ENCODE measurements around the gene KCNT1.

KCNT1 gene

DNA sequence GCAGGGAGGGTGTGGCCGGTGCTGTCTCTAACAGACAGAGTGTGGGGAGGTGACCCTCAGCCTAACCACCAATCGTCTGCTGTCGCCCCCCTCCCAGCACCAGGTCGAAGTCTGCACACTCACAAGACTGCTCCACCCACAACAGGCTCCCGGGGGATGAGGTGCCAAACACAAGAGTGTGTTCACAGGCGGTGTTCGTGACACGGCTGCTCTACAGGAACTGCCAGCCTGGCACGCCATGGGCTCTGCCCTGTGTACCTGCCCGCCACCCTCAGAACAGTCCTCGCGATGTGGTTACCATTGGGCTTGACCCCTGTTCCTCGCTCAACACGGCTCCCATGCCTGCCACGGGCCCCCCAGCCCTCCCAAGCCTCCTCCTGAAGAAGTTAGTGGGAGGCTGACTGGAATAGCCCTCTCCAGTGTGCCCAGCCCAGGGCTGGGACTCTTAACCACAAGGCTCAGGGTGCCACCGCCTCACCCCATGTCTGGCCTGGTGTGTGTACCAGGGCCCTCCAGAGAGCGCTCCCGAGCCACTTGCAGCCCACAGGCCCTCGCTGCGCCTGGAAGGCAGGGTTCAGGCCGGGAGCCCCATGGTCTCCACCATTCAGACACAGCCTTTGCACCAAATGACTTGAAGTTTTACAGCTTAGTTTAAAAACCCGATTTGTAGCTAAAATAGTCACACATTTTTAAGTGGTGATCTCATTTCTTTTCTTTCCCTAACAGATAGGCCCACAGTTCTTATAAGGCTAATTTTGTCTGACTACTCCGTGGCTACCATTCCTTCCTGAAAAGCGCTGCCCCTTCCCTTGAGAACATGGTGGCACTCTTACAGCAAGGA lies 102.8 kb downstream of the KCNT1 start:
- DNase-seq (ENCODE audit: insufficient read length, low spot score): no peak
- no peak for TF ChIP-seq POLR2A (IDR thresholded peaks at IDR 0.05; ENCODE audit: low read depth, low read length)
- FAIRE-seq: no peak

DNA sequence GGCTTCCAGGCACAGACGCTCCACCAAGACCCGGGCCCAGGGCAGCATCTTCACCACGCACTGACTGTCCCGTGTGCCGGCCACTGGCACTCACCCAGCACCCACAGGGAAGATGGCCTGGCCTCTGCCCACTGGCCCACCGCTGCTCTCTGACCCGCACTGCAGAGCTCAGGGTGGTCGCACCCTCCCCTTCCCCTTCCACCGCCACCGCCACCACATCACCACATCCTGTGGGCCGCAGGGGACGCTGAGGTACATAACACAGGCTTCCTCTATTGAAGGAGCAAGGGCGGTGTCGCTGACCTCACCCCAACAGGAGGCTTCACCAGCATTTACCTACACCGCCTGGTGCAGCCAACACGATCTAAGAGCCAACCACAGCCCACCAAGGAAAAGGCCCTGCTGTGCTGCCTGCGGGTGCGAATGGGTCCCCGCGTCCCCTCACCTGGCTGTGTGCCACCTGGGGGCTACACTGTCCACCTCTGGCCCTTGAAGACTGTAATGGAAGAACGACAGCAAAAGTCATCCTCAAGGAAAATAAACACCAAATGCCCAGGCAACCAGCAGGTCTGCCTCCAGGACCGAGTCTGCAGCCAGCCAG lies 103.5 kb downstream of the KCNT1 start:
- TF ChIP-seq POLR2A (IDR thresholded peaks at IDR 0.05; ENCODE audit: low read depth, low read length): no peak
- FAIRE-seq: no peak
- DNase-seq (ENCODE audit: insufficient read length, low spot score): no peak

DNA sequence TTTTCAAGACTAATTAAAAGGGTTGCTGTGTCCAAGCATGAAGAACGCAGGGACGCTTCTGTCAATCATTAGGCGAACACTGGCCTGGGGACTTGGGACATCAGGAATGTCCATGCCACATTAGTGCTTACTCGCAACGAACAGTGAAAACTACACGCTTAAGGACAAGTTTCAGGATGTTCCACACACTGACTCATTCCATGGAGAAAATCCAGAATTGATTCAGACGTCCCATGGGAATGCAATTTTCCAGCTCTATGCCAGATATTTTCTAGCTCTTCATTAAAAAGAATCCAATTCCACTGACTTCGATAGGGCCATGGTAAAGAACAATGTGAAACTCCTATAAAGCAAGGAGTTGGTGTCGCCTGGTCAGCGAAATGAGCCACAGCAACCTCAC lies 107.2 kb downstream of the KCNT1 start:
- TF ChIP-seq POLR2A (IDR thresholded peaks at IDR 0.05; ENCODE audit: low read depth, low read length): no peak
- FAIRE-seq (no peak), DNase-seq (ENCODE audit: insufficient read length, low spot score) (no peak)

DNA sequence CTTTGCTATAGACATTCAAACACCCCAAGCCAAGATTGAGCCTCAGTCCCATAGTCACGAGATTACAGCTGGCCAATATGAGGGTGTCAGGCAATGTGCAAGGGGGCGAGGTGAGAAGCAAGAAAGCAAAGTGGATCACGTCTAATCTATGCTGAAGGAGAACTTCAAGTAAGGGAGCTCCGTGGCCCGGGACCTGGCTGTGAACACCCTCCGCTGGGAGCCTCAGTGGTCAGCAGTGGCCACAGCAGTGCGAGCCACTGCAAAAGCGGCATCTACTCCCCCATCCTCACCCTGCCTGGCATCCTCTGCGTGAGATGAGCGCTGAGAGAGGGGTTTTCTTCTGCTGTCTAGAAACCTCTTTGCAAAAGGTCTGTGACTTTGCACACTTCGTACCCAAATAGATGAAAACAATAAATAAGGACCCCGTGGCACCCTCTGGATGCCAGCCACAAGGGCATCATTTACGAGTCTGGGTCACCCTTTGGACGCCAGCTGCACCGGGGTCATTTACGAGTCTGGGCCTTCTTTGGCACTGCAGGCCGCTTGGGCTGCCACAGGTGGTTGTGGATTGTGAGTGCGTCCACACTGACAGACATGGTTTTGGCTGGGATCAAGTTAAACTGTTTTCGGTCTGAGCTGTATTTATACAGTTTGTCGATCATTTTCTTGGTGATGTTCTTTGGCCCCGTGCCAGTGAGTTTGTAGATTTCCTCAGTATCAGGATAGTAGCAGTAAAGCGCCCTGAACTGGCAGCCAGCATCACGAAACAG lies 109.0 kb downstream of the KCNT1 start:
- FAIRE-seq (no peak), DNase-seq (ENCODE audit: insufficient read length, low spot score) (no peak)
- TF ChIP-seq POLR2A (IDR thresholded peaks at IDR 0.05; ENCODE audit: low read depth, low read length): no peak

DNA sequence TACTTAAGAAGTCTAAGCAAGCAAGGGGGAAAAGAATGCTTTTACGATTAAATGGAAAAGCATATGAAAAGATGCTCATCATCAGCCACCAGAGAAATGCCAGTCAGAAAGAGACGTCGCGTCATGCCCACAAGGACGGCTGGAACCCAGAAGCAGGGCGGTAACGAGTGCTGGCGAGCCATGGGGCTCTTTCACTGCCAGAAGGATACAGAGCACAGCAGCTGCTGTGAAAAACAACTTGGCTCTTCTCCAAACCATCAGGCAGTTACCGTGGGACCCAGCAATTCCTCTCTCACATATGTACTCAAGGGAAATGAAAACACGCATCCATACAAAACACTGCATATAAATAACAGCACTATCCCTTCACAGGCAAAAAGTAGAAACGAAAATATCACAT lies 109.8 kb downstream of the KCNT1 start:
- TF ChIP-seq POLR2A (IDR thresholded peaks at IDR 0.05; ENCODE audit: low read depth, low read length): no peak
- no peak for FAIRE-seq
- no peak for DNase-seq (ENCODE audit: insufficient read length, low spot score)

DNA sequence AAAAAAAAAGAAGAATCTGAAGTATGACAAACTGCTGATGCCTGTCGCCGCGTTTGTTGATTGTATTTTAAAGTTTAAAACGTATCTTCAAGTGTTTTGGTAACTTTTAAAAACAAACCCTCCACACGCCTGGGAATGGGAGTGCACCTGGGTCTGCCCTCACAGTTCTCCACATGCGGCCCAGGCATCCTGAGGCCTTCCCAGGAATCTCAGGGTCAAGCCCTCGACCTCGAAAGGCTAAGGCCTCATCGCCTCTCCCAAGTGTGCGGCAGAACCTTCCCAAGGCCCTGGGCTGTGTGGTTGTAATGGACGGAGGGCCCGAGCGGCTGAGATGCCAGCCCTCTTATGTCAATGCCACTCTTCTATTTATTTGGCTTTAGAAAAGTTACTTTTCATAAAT lies 111.0 kb downstream of the KCNT1 start:
- no peak for FAIRE-seq
- no peak for DNase-seq (ENCODE audit: insufficient read length, low spot score)
- TF ChIP-seq POLR2A (IDR thresholded peaks at IDR 0.05; ENCODE audit: low read depth, low read length): no peak

DNA sequence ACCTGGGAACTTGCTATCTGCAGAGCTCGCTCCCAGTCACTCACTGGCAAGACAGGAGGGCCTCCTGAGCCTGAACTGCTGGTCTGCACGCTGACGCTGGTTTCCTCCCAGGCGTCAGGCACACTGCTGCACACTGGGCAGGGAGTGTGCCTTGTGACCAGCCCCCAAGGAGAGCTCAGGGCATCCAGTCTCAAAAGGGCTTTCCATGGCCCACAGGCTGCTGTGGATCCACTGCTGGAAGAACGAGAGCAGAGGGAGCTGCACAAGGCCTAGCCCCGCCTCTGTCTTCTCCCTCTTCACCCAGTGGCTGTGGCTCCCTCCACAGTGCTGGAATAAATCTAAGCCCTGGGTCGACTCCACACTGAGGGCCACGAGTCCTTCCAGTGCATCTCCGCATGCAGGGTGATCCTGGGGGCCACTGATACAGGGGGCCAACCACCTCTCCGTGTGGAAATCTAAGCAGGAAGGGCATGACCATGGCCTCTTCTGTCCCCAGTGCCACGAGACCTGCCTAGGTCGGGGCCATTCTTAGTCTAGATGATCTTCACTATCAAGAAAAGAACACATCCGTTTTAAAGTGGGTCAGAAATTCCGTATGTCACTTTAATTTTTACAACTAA lies 111.8 kb downstream of the KCNT1 start:
- no peak for FAIRE-seq
- no peak for TF ChIP-seq POLR2A (IDR thresholded peaks at IDR 0.05; ENCODE audit: low read depth, low read length)

DNA sequence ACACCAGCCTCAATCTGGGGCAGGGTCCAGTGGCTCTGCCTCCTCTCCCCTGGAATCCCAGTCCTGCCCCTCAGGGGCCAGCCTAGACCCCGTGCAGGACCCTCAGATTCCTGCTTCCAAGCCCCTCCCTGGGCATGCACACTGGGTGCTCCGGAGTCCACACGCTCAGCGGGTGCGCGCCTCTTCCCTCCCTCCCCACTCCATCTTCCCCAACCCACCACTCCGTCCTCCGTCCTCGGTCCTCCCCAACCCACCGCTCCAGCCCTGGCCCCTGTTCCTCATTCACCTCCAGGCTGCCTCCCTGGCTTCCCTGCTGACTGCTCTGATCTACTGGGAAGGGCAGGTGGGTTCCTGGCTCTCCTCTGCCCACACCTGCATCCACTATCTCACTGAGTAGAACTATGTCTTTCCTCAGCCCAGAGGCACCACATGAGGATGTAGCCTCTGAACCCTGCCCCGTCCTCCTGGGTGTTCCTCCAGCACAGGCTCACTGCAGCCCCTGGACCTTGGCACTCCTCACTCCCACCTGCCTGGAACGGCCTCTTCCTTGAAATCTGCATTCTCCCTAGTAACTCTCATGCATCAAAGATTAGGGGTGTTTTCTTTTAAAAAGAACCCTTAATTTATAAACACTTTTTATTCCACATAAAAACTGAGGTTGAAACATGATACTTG lies 112.6 kb downstream of the KCNT1 start:
- DNase-seq (ENCODE audit: insufficient read length, low spot score): no peak
- TF ChIP-seq POLR2A (IDR thresholded peaks at IDR 0.05; ENCODE audit: low read depth, low read length): no peak
- no peak for FAIRE-seq

More for the DNA sequence above, 111.8 kb downstream of the KCNT1 start:
- DNase-seq (ENCODE audit: insufficient read length, low spot score): no peak

DNA sequence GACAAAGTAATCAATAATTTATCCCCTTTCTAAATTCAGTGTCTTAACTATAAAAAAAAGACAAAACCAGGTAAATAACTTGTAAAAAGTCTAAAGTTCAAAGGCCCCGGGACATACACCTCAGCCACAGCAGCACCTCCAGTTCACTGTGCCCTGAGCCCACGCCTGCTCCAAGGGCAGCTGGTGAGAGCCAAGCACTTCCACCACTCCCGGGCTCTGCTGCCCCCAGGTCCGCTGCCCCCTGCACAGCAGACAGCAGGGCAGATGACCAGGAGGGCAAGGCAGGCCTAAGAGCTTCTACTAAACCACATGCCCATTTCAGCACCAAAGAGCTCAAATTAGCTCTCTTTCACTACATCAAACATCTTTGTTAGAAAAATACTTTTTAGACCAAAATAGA lies 113.4 kb downstream of the KCNT1 start:
- no peak for FAIRE-seq
- TF ChIP-seq POLR2A (IDR thresholded peaks at IDR 0.05; ENCODE audit: low read depth, low read length): no peak
- DNase-seq (ENCODE audit: insufficient read length, low spot score): no peak

DNA sequence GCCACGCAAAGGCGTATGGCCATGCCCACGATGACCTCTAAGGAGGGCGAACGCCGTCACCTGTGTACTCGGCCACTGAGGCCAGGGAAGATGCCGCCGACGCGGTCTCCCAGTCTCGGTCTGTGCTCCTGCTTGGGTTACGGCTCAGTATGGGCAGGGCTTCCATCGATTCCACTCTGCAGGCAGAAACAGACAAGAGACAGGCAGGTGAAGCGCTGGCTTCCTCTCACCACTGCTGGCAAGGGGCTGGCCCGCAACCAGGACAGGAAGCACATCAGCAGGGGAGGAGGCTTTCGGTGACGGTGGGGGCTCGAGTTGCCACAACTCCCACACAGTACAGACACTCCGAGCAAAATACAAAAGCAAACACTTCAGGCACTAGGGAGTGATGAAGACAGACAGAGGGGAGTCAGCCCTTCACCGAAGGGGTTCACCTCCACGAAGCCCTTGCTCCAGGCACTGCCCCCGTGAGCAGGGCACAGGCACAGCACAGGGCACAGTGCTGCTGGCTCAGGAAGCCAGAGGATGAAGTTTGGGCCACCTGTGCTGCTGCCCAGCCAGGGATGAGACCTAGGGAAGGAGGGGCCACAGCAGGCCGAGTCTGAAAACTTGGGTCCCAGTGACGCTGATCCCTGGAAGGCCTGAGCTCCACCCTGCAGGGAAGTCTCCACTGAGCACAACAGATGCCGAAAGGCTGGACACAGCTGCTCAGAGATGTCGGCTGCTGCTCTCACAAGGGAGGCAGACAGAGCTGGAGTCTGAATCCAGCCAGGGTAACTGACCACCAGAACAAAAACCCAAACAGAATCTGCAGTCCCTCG lies 114.1 kb downstream of the KCNT1 start:
- FAIRE-seq (no peak), DNase-seq (ENCODE audit: insufficient read length, low spot score) (no peak)
- TF ChIP-seq POLR2A (IDR thresholded peaks at IDR 0.05; ENCODE audit: low read depth, low read length): no peak

DNA sequence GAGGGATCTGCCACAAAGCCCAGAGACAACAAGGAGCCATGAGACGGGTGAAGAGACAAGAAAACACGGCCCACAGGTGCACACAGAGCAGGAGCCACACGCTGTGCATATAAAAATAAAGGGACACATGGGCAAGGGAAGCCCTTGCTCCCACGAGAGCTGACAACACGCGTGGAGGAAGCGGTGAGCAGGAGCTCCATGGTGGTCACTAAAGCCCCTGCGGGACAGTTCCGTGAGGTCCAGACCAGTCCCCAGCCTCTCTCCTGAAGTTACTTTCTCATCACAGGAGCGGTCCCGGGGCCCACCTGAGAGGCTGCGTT lies 114.6 kb downstream of the KCNT1 start:
- DNase-seq (ENCODE audit: insufficient read length, low spot score) (no peak), FAIRE-seq (no peak)
- no peak for TF ChIP-seq POLR2A (IDR thresholded peaks at IDR 0.05; ENCODE audit: low read depth, low read length)

DNA sequence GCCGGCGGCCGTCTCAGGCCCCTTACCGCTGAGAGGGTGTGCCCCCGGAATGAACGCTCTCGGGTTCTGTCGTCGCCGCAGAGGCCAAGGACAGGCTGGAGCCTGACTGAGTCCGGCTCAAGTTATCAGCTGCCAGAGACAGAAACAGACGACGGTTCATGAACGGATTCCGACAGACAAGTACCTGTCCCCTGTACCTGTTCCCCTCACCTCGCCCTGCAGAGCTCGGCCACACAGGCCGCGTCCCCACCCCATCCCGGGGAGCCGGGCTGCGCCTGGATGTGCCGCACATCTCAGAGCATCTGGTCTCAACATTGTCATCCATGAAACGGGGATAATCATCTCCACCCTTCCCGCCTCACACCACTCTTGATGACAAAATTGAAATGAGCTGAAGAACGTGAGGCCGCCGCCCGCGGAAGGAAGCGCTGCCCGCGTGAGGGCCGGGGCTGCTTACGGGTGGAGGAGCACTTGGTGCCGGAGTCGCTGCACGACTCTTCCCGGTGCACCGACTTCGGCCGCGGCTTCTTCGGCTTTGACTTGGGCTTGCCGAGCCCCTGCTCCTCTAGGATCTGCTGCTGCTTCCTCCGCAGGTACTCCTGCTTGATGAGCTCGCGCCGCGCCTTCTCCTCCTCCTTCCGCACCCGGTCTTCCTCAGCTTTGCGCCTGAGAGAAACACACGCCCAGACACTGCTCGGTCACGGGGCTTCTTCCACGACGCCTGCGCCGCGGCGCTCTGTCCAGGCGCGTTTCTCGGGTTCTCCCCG lies 116.1 kb downstream of the KCNT1 start:
- no peak for FAIRE-seq
- TF ChIP-seq POLR2A (IDR thresholded peaks at IDR 0.05; ENCODE audit: low read depth, low read length): no peak
- DNase-seq (ENCODE audit: insufficient read length, low spot score): no peak

All from H54 (cell line).